NCI-H774 (cell line): ENCODE data around the gene CMIP.

Source experiments
- DNase-seq: peaks from one replicate; lab custom pipeline; 2025; lab: John Stamatoyannopoulos, UW

Gene CMIP

GRCh38 chr16:81702506-81702905 lies 257.9 kb downstream of the CMIP start:
- DNase-seq, result no peak

- DNase-seq, result no peak
Measured at GRCh38 chr16:81703177-81704155, 258.9 kb downstream of the CMIP start.

- DNase-seq, result no peak
Measured at GRCh38 chr16:81705261-81705660, 260.7 kb downstream of the CMIP start.

GRCh38 chr16:81706327-81707295 lies 262.0 kb downstream of the CMIP start:
- DNase-seq, result no peak

- DNase-seq, result no peak
Measured at GRCh38 chr16:81707411-81708265, 263.0 kb downstream of the CMIP start.

GRCh38 chr16:81708266-81709015 lies 263.8 kb downstream of the CMIP start:
- DNase-seq, result no peak

GRCh38 chr16:81709016-81709900 lies 264.6 kb downstream of the CMIP start:
- DNase-seq, result no peak

GRCh38 chr16:81710044-81710443 lies 265.4 kb downstream of the CMIP start:
- DNase-seq, result no peak

- no peak for DNase-seq
Measured at GRCh38 chr16:81710596-81710995, 266.0 kb downstream of the CMIP start.

GRCh38 chr16:81711657-81712319 lies 267.2 kb downstream of the CMIP start:
- DNase-seq, result no peak

GRCh38 chr16:81712681-81713080 lies 268.1 kb downstream of the CMIP start:
- DNase-seq, result no peak

GRCh38 chr16:81713295-81713772 lies 268.7 kb downstream of the CMIP start:
- DNase-seq, result no peak

- DNase-seq, result no peak
Measured at GRCh38 chr16:81713796-81714195, 269.2 kb downstream of the CMIP start.

GRCh38 chr16:81714583-81714982 lies 270.0 kb downstream of the CMIP start:
- no peak for DNase-seq

- no peak for DNase-seq
Measured at GRCh38 chr16:81715358-81716196, 271.0 kb downstream of the CMIP start.

- no peak for DNase-seq
Measured at GRCh38 chr16:81716478-81717225, 272.0 kb downstream of the CMIP start.

GRCh38 chr16:81717662-81718189 lies 273.1 kb downstream of the CMIP start:
- DNase-seq, result no peak
